ENCODE measurements around the gene SPINK2.

SPINK2 gene, protein sequence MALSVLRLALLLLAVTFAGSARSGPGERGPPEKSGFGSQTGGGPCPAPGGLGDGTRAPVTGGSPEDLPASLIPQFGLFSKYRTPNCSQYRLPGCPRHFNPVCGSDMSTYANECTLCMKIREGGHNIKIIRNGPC

DNA sequence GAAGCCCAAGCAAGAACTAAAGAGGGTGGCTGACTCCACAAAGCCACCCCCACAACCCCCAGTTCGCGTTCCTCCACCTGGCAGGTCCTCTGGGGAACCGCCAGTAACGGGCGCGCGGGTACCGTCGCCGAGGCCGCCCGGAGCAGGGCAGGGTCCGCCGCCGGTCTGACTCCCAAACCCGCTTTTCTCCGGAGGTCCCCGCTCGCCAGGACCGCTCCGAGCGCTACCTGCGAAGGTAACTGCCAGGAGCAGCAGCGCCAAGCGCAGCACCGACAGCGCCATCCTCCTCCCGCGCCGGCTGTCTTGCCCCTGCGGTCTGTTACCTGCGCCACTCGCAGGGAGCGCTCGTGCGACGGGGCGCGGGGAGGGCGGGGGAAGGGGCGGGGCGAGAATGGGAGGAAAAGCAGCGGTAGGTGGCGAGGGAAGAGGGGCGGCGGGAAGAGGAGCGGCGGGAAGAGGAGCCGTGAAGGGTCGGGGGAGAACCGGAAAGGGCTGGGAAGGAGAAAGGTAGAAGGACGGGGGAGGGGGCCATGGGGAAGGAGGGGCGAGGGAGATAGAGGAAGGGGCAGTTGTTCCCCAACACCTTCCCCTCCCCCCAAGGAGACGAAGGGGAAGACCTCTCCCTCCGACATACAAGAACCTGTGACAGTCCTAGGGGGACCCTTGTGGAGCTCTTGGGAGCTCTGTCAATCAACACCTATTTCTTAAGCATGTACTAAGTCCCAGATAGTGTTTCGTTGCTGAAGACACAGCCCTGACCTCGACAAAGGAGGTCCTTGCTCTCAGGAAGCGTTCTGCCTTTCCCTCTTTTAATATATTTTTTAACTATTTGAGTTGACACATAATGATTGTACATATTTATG, at the start of gene SPINK2:
Gene SPINK2, minus strand, starts transcription at position 321 of the 863 bp plus-strand sequence. Its CDS starts 39 bp downstream, at position 282.
- peak; percentile 24 to 37 for DNase-seq (ENCODE audit: extremely low read depth in 1 of 2, low read depth in 1 of 2)

DNA sequence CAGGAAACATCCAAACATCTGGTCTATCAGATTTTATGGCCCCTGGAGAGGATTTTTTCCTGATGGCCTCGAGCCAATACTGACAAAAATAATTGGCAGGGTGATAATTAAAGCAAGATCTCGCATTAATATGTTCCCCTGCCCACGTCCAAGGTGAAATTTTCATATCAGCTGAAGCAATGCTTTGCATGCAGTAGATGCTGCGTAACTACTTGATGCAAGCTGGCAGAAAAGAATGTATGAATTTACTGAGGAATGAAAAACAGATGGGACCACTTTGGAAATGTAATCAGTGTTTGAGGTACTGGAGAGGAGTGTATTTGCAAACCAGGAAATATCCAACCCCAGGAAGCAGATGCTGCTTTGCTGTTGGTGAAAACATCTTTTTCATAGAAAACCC, 49.4 kb upstream of the SPINK2 start:
- no peak for DNase-seq (ENCODE audit: extremely low read depth in 1 of 2, low read depth in 1 of 2)

DNA sequence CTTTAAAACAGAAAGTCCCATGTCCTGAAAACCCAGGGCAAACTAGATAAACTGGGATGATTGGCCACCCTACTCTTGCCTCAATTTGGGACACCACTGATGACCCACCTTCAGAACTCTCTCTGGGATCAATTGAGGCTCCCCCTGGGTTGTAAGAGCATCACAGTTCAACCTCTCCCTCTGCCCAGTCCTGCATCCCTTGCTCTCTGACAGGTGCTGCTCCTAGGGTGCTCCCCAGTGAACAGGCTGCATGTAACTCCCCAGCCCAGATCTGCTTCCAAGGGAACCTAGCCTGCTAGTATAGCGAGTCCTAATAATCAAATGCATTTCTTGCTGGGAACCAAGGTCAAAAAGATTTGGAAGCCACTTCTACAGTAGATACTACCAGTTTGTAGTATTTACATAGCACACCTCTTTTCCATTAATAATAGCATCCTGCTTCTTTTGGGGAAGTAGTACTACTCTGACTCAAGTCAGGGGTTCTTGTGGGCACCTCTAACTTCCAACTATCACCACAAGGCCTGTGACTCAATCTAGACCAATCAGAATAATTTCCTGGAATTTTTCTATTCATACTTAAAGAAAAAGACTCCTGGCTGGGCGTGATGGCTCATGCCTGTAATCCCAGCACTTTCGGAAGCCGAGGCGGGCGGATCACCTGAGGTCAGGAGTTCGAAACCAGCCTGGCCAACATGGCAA, 42.1 kb upstream of the SPINK2 start:
- DNase-seq (ENCODE audit: extremely low read depth in 1 of 2, low read depth in 1 of 2) = peak in 1 of 2 donors; percentile 1

DNA sequence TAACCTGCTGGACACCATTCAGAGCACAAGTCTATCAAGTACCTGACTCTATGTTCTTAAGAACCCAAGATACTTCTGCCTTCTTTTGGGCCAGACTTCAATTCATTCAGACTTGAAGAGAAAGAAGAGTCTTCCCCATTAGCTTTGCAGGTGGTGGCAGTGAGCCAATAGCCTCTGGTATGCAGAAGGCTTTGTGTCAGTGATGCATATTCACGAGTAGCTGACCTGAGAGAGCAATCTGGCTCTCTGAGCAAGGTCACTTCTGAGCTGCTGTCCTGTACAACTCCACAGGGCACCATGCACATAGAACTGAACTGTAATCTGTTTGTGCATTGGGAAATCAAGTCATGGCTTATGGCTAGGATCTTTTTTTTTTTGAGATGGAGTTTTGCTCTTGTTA, 39.9 kb upstream of the SPINK2 start:
- no peak for DNase-seq (ENCODE audit: extremely low read depth in 1 of 2, low read depth in 1 of 2)

DNA sequence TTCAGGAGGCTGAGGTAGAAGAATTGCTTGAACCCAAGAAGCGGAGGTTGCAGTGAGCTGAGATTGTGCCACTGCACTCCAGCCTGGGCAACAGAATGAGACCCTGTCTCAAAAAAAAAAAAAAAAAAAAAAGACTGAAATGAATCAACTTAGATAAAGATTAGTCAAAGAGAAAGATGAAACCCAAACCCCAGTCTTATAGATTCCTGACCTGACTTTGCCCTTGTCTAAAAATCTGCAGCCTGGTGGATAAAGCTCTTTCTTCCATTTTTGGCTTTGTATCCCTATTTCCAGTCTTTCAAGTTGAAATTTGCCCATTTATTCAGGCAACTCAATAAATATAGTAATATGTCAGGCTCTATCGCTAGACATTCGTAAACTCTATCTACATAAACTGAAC, 39.3 kb upstream of the SPINK2 start:
- DNase-seq (ENCODE audit: extremely low read depth in 1 of 2, low read depth in 1 of 2) = no peak

DNA sequence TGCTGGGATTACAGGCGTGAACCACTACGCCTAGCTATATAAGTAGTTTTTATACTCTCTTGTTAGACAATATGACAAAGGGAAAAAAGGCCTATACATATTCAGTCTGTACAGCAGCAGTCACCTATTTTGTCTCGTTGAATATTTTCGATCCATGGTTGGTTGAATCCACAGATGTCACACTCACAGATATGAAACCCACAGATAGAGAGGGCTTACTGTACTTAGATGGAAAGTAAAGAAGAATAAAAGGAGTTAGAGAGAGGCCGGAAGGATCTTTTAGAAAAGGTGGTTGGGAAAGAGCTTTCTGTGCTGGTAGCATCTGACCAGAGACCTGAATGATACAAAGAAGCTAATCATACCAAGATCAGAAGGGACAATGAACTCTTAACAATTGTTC, 38.3 kb upstream of the SPINK2 start:
- no peak for DNase-seq (ENCODE audit: extremely low read depth in 1 of 2, low read depth in 1 of 2)

DNA sequence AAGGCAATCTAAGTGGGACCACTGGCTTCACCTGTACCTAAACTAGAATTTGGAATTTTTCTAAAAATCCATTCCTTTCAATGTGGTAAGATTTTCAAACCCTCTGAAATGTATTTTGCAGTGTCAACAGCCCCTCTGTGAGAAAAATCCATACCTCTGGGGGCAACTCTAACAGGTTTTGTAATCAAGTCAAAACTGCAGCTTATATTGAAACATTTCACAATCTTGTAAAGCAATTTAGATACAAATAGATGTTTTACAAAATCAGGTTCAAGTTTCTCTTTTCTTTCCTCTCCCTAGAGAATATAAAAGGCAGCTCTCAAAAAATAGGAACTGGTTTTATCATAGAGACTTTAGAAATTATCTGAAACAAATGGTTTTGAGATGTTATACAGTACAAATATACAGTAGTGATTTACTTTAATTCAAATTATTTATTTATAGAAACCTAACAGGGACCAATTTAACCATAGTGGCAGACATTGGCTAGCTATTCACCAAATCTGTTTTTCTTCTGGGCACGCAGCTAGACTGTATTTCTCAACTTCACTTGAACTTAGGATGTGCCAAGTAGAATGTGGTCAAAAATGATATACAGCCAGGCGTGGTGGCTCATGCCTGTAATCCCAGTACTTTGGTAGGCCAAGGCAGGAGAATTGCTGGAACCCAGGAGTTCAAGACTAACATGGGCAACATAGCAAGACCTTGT, 36.3 kb upstream of the SPINK2 start:
- DNase-seq (ENCODE audit: extremely low read depth in 1 of 2, low read depth in 1 of 2) = no peak

DNA sequence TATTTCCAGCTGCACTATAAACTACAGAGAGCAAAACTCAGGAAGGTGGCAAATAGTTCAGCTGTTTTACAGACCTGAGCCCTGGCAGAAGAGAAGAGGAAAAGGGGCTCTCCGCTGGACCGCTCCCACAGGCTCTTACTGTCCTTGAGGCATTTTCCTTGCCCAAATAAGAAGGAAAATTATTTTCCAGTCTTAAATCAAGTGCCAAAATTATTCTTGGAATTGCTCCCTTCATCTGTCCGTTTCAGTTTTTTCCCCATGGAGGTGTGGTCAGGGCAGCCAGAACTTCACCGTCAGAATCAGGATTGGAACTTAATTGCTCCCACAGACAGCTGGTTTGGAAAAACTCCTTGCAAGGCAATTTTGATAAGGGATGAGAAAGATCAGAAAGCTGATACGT, 35.2 kb upstream of the SPINK2 start:
- no peak for DNase-seq (ENCODE audit: extremely low read depth in 1 of 2, low read depth in 1 of 2)

DNA sequence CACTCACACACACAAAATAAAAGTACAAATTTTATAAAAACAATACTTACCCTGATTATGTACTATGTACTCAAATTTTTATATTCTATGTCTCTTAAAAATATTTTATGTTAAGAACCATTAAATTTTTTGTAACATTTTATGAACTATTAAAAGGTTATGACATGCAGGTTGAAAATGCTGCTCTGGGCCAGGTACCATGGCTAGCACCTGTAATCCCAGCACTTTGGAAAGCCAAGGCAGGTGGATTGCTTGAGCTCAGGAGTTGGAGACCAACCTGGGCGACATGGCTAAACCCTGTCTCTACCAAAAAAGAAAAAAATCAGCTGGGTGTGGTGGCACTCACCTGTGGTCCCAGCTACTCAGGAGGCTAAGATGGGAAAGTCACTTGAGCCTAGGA, 29.4 kb upstream of the SPINK2 start:
- no peak for DNase-seq (ENCODE audit: extremely low read depth in 1 of 2, low read depth in 1 of 2)

DNA sequence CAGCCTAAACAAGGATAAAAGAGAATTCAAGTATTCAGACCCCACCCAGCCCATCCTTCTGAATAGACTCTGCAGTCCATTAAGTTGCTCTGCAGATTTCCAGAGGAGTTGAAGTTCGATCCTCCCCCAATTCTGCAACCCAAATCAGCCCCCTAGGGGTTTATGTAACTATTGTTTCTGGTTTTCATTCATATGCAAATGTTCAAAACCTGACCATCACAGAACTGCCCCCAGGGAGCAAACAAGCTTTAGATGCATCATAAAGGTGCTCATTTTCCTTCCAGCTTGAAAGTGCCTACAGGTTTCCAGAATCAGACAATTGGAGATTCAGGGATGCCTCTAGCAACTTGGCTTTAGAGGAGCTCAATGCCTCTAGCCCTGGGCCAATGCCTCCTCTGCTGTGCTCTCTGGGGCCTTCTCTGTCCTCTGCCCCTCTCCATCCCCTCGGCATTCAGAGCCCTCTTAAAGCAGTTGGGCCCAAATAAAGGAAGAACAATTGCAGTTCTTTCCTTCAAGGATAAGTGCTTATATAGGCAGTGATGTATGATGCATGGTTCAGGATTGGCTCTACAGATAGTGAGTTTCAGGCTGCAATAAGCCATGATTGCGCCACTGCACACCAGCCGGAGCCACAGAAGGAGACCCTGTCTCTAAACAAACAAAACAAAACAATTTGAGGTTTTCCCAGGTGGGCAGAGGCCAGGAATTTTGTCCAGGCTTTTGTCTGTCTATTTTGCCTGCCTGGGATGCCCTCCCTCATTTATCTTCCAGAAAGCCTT, 23.5 kb upstream of the SPINK2 start:
- no peak for DNase-seq (ENCODE audit: extremely low read depth in 1 of 2, low read depth in 1 of 2)

DNA sequence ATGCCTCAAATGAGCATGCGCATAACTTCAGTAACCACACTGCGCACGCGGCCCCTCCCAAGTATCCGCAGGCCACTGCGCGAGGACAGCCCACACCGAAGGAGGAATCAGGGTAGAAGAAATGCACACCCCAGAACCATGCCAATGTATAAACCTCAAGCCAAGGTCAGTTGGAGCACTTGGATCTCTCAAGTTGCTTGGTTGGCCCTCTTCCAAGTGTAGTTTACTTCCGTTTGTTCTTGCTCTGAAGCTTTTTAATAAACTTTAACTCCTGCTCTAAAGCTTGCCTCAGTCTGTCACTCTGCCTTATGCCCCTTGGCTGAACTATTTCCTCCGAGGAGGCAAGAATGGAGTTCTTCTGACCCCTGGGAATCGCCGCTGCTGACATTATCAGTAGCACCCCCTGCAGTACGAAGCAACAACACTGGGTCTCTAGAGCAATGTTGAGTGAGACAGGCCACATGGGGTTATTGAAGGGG, 22.0 kb upstream of the SPINK2 start:
- no peak for DNase-seq (ENCODE audit: extremely low read depth in 1 of 2, low read depth in 1 of 2)

DNA sequence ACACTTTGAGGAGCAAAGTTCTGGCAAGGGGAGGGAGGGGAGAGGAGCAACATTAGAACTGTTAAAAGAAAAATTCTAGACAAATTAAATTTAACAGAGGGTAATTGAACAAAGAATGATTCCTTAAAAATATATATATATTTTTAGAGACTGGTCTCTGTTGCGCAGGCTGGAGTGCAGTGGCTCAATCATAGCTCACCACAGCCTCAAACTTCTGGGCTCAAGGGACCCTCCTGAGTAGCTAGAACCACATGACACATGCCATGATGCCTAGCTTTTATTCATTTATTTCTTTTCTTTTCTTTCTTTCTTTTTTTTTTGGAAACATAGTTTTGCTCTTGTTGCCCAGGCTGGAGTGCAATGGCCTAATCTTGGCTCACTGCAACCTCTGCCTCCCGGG, 19.1 kb upstream of the SPINK2 start:
- no peak for DNase-seq (ENCODE audit: extremely low read depth in 1 of 2, low read depth in 1 of 2)

DNA sequence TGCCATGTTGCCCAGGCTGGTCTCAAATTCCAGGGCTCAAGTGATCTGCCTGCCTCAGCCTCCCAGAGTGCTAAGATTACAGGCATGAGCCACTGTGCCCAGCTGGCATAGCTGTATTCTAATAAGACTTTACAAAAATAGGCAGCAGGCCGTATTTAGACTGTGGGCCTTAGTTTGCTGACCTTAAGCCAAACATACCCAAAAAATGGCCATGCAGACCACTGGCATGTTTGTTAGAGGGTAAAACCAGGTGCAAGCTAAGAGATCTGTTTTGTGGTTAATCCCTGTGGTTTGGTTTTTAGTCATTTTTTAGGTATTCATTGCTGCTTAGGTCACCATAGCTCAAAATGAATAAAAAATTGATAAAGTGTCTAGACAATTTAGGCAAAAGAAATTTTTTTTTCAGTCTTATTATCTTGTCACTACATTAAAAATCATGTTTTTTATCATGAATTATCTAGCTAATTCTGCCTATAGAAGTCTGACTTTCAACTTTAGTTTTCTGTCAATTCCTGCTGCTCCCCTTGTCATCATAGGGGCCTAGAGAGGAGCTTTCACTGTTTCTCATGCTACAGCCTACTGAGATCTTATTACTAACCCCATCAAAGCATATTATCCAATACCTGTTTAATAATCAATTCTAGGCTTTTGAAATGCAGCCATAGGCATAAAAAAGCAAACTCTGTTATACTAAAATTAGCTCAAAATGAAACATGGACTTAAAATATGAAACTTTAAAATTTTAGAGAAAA, 7.5 kb upstream of the SPINK2 start:
- no peak for DNase-seq (ENCODE audit: extremely low read depth in 1 of 2, low read depth in 1 of 2)

DNA sequence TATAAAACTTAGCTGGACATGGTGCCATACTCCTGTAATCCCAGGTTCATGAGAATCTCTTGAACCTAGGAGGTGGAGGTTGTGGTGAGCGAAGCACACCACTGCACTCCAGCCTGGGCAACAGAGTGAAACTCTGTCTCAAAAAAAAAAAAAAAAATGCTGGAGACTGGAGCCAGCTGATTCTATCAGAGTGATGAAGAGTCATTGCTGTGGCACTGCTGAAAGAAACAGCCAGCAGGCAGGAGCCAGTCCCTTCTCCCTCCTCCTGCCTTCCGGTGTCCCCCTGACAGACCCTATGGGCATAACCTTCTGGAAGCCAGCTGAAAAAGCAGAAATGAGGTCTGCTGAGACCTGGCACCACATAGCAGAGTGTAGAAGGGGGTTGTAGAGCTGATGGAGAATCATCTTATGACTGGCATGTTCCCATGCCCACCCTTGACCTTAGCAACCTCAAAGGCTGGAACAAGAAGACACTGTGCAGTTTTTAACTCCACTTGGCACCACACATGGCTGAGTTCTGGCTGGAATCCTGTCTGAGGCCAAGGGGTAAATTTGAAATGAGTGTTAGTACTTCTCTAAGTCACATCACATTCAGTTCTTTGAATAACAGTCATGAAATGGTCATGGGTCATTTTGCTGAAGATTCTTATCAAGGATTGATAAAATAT, 2.6 kb upstream of the SPINK2 start:
- DNase-seq (ENCODE audit: extremely low read depth in 1 of 2, low read depth in 1 of 2) = no peak

DNA sequence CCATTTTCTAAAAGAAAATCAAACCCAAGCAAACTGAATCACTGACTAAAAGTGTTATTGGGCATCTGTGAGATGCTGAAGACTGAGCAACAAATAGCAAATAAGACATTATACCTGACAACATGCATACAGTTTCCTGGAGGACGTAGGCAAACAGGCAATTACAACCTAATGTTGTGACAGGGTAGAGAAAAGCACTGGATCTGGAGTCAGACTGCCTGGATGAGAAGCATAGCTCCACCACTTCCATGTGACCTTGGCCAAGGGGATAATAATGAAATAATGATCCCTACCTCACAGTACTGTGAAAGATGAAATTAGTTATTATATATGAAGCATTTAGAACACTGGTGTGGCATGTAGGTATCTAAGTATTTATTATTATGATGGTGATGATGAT, 2.7 kb downstream of the SPINK2 start:
- no peak for DNase-seq (ENCODE audit: extremely low read depth in 1 of 2, low read depth in 1 of 2)

DNA sequence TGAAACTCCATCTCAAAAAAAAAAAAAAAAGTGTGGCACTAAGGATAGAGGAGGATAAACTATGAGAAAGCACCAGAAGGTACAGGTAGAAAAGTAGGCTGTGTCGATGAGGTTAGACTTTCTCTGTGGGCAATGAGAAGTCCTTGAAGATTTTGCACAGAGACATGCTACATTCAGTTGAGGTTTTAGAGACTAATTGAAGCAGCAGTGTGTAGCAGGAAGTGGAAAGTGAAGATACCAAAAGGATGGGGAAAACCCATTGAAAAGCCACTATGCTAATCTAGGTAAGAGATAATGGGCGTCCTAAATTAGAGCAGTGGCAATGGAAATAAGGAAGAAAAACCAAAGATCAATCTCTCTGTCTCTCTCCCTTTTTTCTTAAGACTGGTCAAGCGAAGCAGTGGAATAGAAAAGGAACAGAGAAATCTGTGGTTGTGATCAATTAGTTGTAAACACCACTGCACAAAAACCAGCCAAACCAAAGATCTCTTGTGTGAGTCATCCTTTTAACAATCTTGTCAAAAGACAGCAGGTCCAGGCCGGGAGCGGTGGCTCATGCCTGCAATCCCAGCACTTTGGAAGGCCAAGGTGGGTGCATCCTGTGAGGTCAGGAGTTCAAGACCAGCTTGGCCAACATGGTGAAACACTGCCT, 3.5 kb downstream of the SPINK2 start:
- DNase-seq (ENCODE audit: extremely low read depth in 1 of 2, low read depth in 1 of 2) = peak in 1 of 2 donors; percentile 34

DNA sequence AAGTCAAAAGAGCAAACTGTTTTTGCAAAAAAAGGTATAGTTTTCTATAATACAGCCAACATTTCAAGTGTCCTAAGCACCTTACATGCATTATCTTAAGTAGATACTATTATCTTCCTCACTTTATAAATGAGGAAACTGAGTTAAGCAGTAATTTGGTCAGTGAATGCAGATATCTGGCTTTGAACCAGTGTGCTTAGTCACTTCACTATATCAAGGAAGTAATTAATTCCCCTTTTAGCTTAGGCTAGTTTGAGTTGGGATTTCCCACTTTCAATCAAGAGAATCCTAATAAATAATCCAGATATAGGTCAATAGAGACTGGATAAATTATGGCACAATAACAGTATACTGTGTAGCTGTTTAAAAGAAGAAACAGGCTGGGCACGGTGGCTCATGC, 14.8 kb downstream of the SPINK2 start:
- no peak for DNase-seq (ENCODE audit: extremely low read depth in 1 of 2, low read depth in 1 of 2)

DNA sequence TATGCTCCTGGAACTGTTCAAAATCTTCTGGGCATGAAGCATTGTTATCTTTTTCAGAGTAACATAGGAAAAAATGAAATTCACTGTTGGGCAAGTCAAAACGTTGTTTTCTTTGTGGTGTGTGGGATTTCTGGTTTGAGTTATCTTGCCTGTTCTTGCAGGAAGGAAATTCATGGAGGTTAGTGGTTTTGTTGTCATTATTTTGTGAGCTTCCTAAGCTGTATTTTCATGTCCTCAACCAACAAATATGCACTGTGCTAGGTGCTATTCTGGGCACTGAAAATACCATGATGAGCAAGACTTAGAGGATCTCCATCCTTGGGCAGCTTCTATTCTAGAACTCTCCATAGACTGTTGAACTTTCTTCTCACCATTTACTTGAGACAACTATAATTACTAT, 16.9 kb downstream of the SPINK2 start:
- DNase-seq (ENCODE audit: extremely low read depth in 1 of 2, low read depth in 1 of 2) = no peak

DNA sequence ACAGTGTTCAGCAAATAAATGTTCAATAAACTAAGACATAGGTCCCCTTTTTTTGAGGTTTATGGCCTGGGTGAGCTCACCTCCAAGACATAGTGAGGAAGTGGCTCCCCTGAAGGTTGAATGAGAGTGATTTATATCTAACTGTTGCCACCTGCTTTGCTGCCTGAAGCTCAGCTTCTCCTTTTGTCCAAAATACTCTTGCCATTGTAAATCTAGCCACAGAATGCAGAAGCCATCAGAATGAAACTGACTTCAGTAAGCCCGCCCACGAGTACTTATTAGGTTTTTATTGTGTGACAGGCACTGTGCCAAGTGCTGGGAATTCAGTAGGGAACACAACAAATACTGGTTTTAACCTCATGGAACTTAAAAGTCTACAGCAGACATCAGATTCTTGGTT, 18.0 kb downstream of the SPINK2 start:
- no peak for DNase-seq (ENCODE audit: extremely low read depth in 1 of 2, low read depth in 1 of 2)
